GM15510 (cell line): ENCODE measurements around the gene DSE.

Source experiments
- POLR2A ChIP-seq: IDR thresholded peaks from 3 replicates; pipeline ENCODE4 v1.6.1; 2011; ENCODE audit warnings: borderline replicate concordance; ENCODE audit not compliant: insufficient read length; ENCODE audit errors: extremely low read depth

Gene DSE

GRCh38 chr6:116458264-116458663, 87.5 kb downstream of the DSE start:
- TF ChIP-seq POLR2A, result no peak

- TF ChIP-seq POLR2A, result no peak
Measured at GRCh38 chr6:116459927-116460326, 89.2 kb downstream of the DSE start.

GRCh38 chr6:116461331-116461931, 90.7 kb downstream of the DSE start, which contains the start of gene CALHM6:
Gene CALHM6, plus strand, starts transcription at chr6:116461375. Its CDS starts 555 bp downstream, at chr6:116461930.
- TF ChIP-seq POLR2A, result no peak

DNA sequence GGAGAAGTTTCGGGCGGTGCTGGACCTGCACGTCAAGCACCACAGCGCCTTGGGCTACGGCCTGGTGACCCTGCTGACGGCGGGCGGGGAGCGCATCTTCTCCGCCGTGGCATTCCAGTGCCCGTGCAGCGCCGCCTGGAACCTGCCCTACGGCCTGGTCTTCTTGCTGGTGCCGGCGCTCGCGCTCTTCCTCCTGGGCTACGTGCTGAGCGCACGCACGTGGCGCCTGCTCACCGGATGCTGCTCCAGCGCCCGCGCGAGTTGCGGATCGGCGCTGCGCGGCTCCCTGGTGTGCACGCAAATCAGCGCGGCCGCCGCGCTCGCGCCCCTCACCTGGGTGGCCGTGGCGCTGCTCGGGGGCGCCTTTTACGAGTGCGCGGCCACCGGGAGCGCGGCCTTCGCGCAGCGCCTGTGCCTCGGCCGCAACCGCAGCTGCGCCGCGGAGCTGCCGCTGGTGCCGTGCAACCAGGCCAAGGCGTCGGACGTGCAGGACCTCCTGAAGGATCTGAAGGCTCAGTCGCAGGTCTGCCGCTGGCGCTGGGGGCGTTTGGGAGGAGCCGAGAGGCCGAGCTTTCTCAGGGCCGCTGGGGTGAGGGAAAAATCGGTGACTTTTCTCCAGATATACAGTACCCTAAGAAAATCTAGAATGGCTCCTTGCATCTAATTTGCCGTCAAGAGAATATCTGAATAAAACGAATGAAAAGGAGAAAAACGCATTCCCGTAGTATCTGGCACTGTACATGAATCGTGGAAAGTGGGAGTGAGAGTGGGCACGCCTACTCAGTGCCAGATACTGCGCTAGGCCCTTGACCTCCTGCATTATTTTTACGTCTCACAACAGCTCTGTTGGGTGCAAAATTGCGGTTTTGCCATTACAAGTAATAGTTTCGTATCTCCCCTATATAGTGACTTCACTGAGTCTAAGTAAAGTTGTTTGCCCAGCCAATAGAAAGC, 91.5 kb downstream of the DSE start:
- peak; percentile 32 for TF ChIP-seq POLR2A

- no peak for TF ChIP-seq POLR2A
Measured at GRCh38 chr6:116463301-116463700, 92.6 kb downstream of the DSE start.

DNA sequence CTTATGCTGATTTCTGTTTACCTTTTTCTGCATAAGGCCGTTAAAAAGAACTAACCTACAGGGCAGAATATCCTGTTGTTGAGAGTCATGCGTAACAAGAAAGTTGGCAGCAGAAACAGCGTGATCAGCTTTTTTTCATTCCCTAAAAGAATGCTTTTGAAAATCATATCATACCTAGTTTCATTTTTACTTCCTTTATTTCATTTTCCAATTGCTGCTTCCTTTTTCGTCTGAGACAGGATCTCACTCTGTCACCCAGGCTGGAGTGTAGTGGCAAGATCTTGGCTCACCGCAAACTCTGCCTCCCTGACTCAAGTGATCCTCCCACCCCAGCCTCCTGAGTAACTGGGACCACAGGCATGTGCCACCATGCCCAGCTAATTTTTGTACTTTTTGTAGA, 94.5 kb downstream of the DSE start:
- TF ChIP-seq POLR2A, result no peak

DNA sequence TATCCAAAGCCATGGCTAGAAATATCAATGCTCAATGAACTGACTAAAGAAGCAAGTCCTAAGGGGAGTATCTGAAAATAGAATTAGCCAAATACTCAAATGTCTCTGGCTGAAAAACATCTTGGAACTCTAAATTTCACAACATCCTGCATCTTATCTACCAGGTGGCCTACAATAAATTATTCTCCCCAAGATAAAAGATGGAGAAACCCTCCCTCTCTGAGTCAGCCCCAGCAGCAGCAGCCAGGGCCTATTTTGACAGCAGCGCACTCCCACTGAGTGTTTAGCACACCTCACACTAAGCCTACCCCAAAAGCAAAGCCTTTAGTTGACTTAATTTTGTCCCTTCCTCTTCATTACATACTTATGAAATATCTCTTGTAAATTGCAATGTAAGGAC, 96.3 kb downstream of the DSE start:
- TF ChIP-seq POLR2A, result no peak

- no peak for TF ChIP-seq POLR2A
Measured at GRCh38 chr6:116467514-116467913, 96.8 kb downstream of the DSE start.

DNA sequence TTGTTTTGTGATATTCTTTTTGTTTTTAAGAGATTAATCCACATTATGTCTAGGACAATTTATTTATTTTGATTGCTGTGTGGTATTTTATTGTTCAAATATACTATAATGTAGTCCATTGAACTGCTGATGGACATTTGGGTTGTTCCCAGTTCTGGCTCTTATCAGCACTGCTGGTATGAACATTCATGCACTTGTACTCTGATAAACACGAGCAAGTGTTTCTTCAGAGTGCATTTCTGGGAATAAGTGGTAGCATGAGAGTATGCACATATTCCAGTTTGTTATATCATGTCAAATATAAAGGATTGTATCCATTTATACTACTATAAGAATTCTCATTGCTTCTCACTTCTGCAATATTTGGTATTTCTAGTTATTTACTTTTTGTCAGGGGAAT, 97.5 kb downstream of the DSE start:
- TF ChIP-seq POLR2A, result no peak

DNA sequence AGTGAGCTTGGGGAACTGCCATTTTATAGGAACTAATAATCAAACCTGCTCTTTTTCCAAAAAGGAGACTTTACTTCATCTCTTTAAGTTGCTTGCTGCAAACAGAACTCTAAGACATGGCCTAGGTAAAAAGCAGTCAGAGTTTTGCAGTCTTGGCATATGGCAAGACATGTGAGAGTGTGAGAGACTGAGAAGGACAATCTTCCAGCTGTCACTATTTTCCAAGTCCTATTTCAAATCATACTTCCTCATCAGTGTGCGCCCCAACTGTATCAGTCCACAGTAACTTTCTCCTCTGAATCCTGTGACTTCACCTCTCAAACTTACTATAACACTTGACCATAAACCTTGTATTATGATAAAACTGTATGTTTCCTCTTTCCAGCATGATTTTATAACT, 100.8 kb downstream of the DSE start:
- no peak for TF ChIP-seq POLR2A

GRCh38 chr6:116472706-116473105, 102.0 kb downstream of the DSE start:
- TF ChIP-seq POLR2A, result no peak

DNA sequence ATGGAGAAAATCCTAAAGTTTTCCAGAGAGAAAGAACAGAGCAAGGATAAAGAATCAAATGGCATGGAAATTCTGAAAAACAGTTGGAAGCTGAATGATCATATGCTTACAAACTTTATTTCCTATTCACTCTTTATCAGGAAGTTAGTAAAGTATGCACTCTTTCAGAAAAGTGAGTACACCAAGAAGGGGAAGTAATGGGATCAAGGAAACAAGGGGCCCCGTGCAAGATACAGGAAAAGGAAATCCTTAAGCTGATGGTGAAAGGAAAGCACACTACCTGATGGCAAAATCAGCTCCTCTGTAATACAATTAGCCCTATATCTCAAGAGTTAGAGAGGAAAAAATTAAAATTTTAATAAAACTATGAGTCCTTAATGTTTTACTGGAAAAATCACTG, 104.4 kb downstream of the DSE start:
- no peak for TF ChIP-seq POLR2A

DNA sequence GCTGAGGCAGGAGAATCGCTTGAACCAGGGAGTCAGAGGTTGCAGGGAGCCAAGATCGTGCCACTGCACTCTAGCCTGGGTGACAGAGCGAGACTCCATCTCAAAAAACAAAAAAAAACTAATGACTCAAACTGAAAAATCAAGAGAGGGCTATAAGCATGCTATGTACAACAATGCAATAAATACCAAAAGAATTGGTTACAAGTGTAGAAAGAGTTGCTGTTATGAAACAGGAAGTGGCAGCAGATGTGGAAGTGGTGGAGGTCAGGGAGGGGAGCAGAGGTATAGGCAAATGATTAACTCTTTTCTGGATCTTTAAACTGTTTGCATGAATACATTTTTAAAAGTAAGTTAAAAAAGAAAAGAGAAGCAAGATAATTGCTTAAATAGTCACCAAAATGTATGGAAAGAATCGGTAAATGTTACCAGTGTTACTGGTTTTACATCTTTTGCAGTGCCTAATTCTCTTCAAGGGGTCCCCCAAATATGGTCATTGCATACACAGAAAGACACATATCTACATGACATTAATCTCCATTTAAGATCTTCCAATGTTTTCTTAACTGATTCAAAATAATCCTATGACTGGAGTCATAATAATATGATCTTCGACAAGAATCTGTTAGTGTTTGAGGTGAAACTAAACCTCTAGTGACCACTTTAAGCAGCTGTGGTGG, 105.4 kb downstream of the DSE start:
- TF ChIP-seq POLR2A, result no peak

GRCh38 chr6:116482780-116483179, 112.0 kb downstream of the DSE start:
- TF ChIP-seq POLR2A, result no peak

- no peak for TF ChIP-seq POLR2A
Measured at GRCh38 chr6:116483616-116484015, 112.9 kb downstream of the DSE start.

GRCh38 chr6:116485559-116486184, 114.9 kb downstream of the DSE start:
- TF ChIP-seq POLR2A, result no peak
